Coronary artery (tissue), 2 donors: ENCODE results near the gene GOLGA2.
A peak's percentile ranks its signal among the peaks of the same experiment; 100 is the strongest.

Source experiments
- DNase-seq: peaks from one replicate; pipeline ENCODE4 v3.0.0-alpha.2; 2017; ENCODE audit warnings: low spot score
- H3K27ac ChIP-seq, 2 donors: fragments of 200-600 bp; sonication (generic); one replicate each; pipeline ENCODE4 v1.5.1; 2016 to 2019
- H3K4me3 ChIP-seq: fragments of 200-600 bp; sonication (generic); 2 replicates; pipeline ENCODE4 v1.5.1; 2016; ENCODE audit warnings: mild to moderate bottlenecking, moderate library complexity
- CTCF ChIP-seq: fragments of 200-600 bp; sonication (generic); IDR thresholded peaks from one replicate; pipeline ENCODE4 v1.5.1; 2019; ENCODE audit warnings: antibody characterized with exemption

The GOLGA2 gene

GRCh38 chr9:128215491-128216409 is 60.1 kb downstream of the GOLGA2 start:
- Histone ChIP-seq H3K27ac (peak overlapping the region; percentile 32 to 77), H3K4me3 (no peak overlapping the region)
- DNase-seq, result no peak
- no peak for TF ChIP-seq CTCF

DNA sequence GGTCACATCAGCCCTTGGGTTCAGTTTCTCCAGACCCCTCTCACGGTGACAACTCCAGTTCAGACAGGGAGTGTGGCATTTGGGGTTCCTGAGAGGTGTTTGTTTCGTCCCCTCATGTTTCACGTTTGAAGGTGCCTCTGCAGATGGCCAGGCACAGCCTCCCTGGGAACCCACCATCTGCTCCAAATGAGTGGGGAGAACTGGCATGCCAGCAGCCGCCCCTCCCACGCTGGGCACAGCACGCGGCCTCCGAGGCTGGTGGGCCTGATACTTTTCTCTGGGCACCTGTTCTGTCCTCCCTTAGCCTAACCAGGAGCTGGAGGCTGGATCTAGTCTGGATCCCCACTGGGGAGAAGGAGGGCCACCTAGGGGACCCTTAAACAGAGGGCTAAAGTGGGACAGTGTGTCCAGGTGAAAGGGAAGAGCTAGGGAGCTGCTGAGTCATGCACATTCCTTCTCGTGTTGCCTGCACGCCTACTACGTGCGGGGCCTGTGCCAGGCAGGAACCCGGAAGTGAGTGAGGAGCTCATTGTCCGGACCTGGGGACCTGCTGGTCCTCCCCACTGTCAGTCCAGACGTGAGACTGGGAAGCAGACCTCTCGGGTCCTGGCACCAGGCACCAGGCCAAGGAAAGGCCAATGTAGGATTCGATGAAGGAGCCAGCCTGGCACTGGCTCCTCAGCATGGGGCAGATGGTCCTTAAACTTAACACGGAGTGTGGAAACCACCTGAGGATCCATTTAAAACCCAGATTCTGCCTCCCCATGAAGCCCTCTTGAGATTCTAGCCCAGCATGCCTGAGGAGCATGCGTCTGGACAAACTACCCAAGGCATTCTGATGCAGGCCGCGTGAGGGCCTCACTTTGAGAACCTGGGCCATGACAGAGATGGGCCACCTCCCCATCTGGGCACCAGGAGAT is 61.0 kb downstream of the GOLGA2 start:
- Histone ChIP-seq H3K4me3 (no peak overlapping the region), H3K27ac (peak overlapping the region; percentile 32 to 77)
- no peak for DNase-seq
- TF ChIP-seq CTCF, result no peak

DNA sequence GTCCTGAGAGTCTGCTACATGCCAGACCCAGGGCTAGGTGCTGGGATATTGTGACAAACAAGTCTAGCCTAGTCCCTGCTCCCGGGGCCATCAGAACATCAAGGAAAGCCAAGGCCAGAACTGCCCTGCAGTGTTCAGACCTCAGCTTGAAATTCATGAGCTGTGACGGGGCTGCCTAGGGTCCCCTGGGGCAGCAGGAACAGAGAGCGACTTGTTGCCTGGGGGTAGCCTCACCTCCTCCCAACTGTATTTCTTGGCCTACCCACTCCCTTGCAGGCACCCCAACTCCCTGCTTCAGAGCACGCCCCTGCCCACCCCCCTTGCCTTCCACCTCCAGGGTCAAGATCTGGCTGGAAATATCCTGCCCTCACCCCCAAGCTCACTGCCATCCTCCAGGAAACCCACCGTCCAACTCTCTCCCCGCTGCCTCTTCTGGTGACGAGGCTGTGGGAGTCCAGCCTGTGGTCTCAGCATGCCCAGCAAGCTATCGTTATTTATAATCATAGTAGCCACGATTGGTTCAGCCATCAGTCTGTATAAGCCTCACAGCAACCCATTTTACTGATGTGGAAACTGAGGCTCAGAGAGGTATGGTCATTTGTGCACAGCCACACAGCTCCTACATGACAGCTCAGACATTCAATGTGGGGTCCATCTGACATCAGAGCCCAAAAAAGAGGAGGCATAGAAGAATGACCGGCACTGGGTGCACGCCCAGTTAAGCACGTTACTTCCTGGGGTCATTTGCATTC is 61.9 kb downstream of the GOLGA2 start:
- TF ChIP-seq CTCF, result no peak
- DNase-seq, result no peak
- no peak overlapping the region for H3K4me3 ChIP-seq
- H3K27ac ChIP-seq, result peak overlapping the region in 1 of 2 donors; percentile 77

GRCh38 chr9:128211981-128212281 is 63.9 kb downstream of the GOLGA2 start:
- no peak for TF ChIP-seq CTCF
- H3K27ac ChIP-seq, result no peak overlapping the region
- no peak for DNase-seq
- no peak overlapping the region for H3K4me3 ChIP-seq

DNA sequence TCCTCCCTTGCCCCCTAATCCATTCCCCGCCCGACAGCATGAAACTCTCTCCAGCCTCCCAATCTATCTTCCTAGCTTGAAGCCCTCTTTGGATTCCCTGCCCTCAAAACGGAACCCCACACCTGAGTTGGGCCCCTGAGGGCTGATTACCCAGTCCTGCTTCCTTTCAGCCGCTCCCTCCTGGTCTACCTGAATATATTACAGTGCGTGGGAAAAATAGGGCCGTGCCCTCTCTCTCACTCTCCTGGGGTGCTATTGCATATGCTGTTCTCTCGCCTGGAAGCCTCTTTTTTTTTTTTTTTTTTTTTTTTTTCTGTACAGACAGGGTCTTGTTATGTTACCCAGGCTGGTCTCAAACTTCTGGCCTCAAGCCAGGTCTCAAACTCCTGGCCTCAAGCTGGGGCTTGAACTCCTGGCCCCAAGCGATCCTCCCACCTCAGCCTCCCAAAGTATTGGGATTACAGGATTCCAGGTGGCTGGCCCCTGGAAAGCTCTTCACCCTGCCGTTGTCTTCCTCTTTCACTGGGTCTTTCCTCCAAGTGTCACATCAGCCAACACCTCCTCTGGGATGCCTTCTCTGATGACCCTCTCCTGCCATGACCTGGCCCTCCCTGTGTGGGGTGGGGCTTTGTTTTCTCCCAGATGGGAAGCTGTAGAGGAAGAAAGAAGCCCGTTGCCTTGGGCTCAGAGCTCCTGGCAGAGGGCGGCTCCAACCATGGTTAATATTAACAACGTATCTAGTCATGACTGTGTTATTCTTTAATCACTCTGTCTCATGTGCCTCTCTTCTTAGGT is 64.4 kb downstream of the GOLGA2 start:
- TF ChIP-seq CTCF, result no peak
- Histone ChIP-seq H3K27ac (no peak overlapping the region), H3K4me3 (no peak overlapping the region)
- no peak for DNase-seq
